Fibroblast of lung (primary cell): Measurements from ENCODE around the gene N4BP2L2. TPM values are rescaled to one million over a fixed set of nuclear protein-coding genes. Genes with fewer than 3 reads are reported as not detected.

Source experiments
- DNase-seq, 2 donors: peaks; one replicate each; pipeline versions ENCODE4 v3.0.0 to v3.0.0-alpha.2; 2010; ENCODE audit warnings: low read depth in 2 of 2
- H2AFZ ChIP-seq: 2 replicates; pipeline ENCODE4 v1.5.1; 2012; ENCODE audit warnings: low read length, control low read depth, inconsistent platforms
- H3K27ac ChIP-seq: 2 replicates; pipeline ENCODE4 v1.5.1; 2011; ENCODE audit warnings: low read length, control low read depth; ENCODE audit not compliant: insufficient read depth
- H3K27me3 ChIP-seq: 2 replicates; pipeline ENCODE4 v1.5.1; 2011; ENCODE audit warnings: mild to moderate bottlenecking, low read length; ENCODE audit not compliant: control insufficient read depth, insufficient read depth
- H3K36me3 ChIP-seq: 2 replicates; pipeline ENCODE4 v1.5.1; 2011; ENCODE audit warnings: low read length; ENCODE audit not compliant: control insufficient read depth, insufficient read depth
- H3K4me1 ChIP-seq: 2 replicates; pipeline ENCODE4 v1.5.1; 2011; ENCODE audit warnings: low read length; ENCODE audit not compliant: control insufficient read depth, insufficient read depth; ENCODE audit errors: extremely low read depth
- H3K4me2 ChIP-seq: 2 replicates; pipeline ENCODE4 v1.5.1; 2011; ENCODE audit warnings: low read length, control low read depth; ENCODE audit not compliant: insufficient read depth; ENCODE audit errors: extremely low read depth
- H3K4me3 ChIP-seq, 4 experiments: fragments of 200-600 bp in 1 of 4; sonication (generic) in 1 of 4; replicated peaks in 1 of 4; 2 replicates each; pipeline ENCODE4 v1.5.1; 2011 to 2016; ENCODE audit warnings: low read length in 4 of 4, low read depth in 3 of 4, mild to moderate bottlenecking in 3 of 4, control low read depth in 2 of 4, inconsistent platforms in 1 of 4, mixed read lengths in 1 of 4; ENCODE audit not compliant: insufficient read depth in 1 of 4; ENCODE audit errors: control extremely low read depth in 1 of 4
- H3K79me2 ChIP-seq: 2 replicates; pipeline ENCODE4 v1.5.1; 2012; ENCODE audit warnings: mild to moderate bottlenecking, low read length, inconsistent platforms; ENCODE audit not compliant: control insufficient read depth, insufficient read depth
- H3K9ac ChIP-seq: 2 replicates; pipeline ENCODE4 v1.5.1; 2011; ENCODE audit warnings: mild to moderate bottlenecking, low read length, control low read depth; ENCODE audit not compliant: insufficient read depth
- H3K9me3 ChIP-seq: 2 replicates; pipeline ENCODE4 v1.5.1; 2012; ENCODE audit warnings: low read depth, low read length; ENCODE audit not compliant: control insufficient read depth, insufficient read depth
- H4K20me1 ChIP-seq: 2 replicates; pipeline ENCODE4 v1.5.1; 2011; ENCODE audit warnings: low read length; ENCODE audit not compliant: control insufficient read depth, insufficient read depth; ENCODE audit errors: extremely low read depth
- CTCF ChIP-seq, 2 donors: IDR thresholded peaks in 1 of 2; conservative IDR thresholded peaks in 1 of 2; 1 replicate in 1 of 2; 2 replicates in 1 of 2; pipeline ENCODE4 v1.5.1; 2011 to 2012; ENCODE audit warnings: low read length in 2 of 2, control low read depth in 1 of 2, inconsistent platforms in 1 of 2, low read depth in 1 of 2, mild to moderate bottlenecking in 1 of 2
- EZH2 ChIP-seq: IDR thresholded peaks from 2 replicates; pipeline ENCODE4 v1.5.1; 2012; ENCODE audit warnings: low read length, control low read depth, mild to moderate bottlenecking; ENCODE audit errors: missing control alignments
- polyA plus RNA-seq, 2 donors: library from polyadenylated mRNA; depleted of rRNA in 1 of 2; stranded (reverse) in 1 of 2; unstranded in 1 of 2; fragments of >200 nt; gene quantifications; 2 replicates each; pipeline ENCODE4 v1.2.1, GENCODE V29; 2011 to 2012; ENCODE audit warnings: missing spikeins in 1 of 2
- total RNA-seq: library from RNA; depleted of rRNA; stranded (reverse); fragments of >200 nt; gene quantifications from 2 replicates; pipeline ENCODE4 v1.2.1, GENCODE V29; 2014

N4BP2L2 gene
- total and polyA plus RNA-seq, 2 donors (not counting 1 experiment from before 2014, with no cell fraction given), result 62.4 to 139 TPM

GRCh38 chr13:32504876-32505275 lies 33.7 kb downstream of the N4BP2L2 start:
- Histone ChIP-seq H3K36me3 (no peaks in the 10 kb centered on the region), H3K9me3 (no peaks in the 10 kb centered on the region), H3K9ac (no peak overlapping the region), H2AFZ (no peak overlapping the region), H3K4me2 (no peak overlapping the region), H3K79me2 (no peaks in the 10 kb centered on the region), H3K27ac (no peak overlapping the region), H4K20me1 (no peaks in the 10 kb centered on the region), H3K4me1 (no peaks in the 10 kb centered on the region), H3K4me3 (no peak overlapping the region), H3K27me3 (no peaks in the 10 kb centered on the region)
- no peak for TF ChIP-seq EZH2
- TF ChIP-seq CTCF (conservative IDR thresholded peaks at IDR 0.05 in 1 of 2, IDR thresholded peaks at IDR 0.05 in 1 of 2; ENCODE audit: low read depth in 1 of 2, low read length in 2 of 2), result no peak
- no peak for DNase-seq

- no peak overlapping the region for H3K27ac ChIP-seq
- H3K36me3 ChIP-seq, result no peaks in the 10 kb centered on the region
- no peak overlapping the region for H2AFZ ChIP-seq
- TF ChIP-seq EZH2 (no peak), CTCF (conservative IDR thresholded peaks at IDR 0.05 in 1 of 2, IDR thresholded peaks at IDR 0.05 in 1 of 2; ENCODE audit: low read depth in 1 of 2, low read length in 2 of 2) (no peak)
- H3K9me3 ChIP-seq, result no peaks in the 10 kb centered on the region
- no peaks in the 10 kb centered on the region for H3K4me1 ChIP-seq
- H3K27me3 ChIP-seq, result no peaks in the 10 kb centered on the region
- no peaks in the 10 kb centered on the region for H4K20me1 ChIP-seq
- H3K9ac ChIP-seq, result no peak overlapping the region
- H3K4me2 ChIP-seq, result no peak overlapping the region
- no peak for DNase-seq
- H3K4me3 ChIP-seq, result no peak overlapping the region
- H3K79me2 ChIP-seq, result no peaks in the 10 kb centered on the region
Observed at GRCh38 chr13:32504263-32504662, 34.3 kb downstream of the N4BP2L2 start.

GRCh38 chr13:32503727-32504126 lies 34.9 kb downstream of the N4BP2L2 start:
- no peak overlapping the region for H3K4me3 ChIP-seq
- H3K4me1 ChIP-seq, result no peaks in the 10 kb centered on the region
- no peaks in the 10 kb centered on the region for H4K20me1 ChIP-seq
- H3K27me3 ChIP-seq, result no peaks in the 10 kb centered on the region
- H3K36me3 ChIP-seq, result no peaks in the 10 kb centered on the region
- no peak for DNase-seq
- no peak overlapping the region for H3K9ac ChIP-seq
- H2AFZ ChIP-seq, result no peak overlapping the region
- no peaks in the 10 kb centered on the region for H3K9me3 ChIP-seq
- H3K79me2 ChIP-seq, result no peaks in the 10 kb centered on the region
- TF ChIP-seq CTCF (conservative IDR thresholded peaks at IDR 0.05 in 1 of 2, IDR thresholded peaks at IDR 0.05 in 1 of 2; ENCODE audit: low read depth in 1 of 2, low read length in 2 of 2), result no peak
- no peak for TF ChIP-seq EZH2
- H3K27ac ChIP-seq, result no peak overlapping the region
- H3K4me2 ChIP-seq, result no peak overlapping the region
